Measurements from ENCODE around the gene ATXN7.

ATXN7 gene

GRCh38 chr3:64008487-64009351 is 145.1 kb downstream of the ATXN7 start:
- no peak for TF ChIP-seq CTCF (IDR thresholded peaks at IDR 0.05; ENCODE audit: insufficient read depth, low read length, missing control alignments)
- H3K4me3 ChIP-seq (ENCODE audit: low read depth, low read length), result no peak overlapping the region
- no peak for DNase-seq (ENCODE audit: low read depth, low spot score)
- ChIA-PET CTCF (interaction anchor here (1.0 to 5.2 kb wide), 7 partner anchors 11 to 659 kb away, joined by 3 to 30 read pairs (median 16); partner anchors contain the start of gene PSMD6), POLR2A (no interaction called here)

- POLR2A ChIA-PET, result no interaction called here
- H3K4me3 ChIP-seq (ENCODE audit: low read depth, low read length), result no peak overlapping the region
- DNase-seq (ENCODE audit: low read depth, low spot score), result no peak
- CTCF ChIA-PET, result interaction anchor here (1.1 to 5.2 kb wide), 6 partner anchors 11 to 660 kb away, joined by 3 to 30 read pairs (median 10); partner anchors contain the start of gene PSMD6
- TF ChIP-seq CTCF (IDR thresholded peaks at IDR 0.05; ENCODE audit: insufficient read depth, low read length, missing control alignments), result no peak
These were observed 145.9 kb downstream of the ATXN7 start for GRCh38 chr3:64009528-64009927.

GRCh38 chr3:64010199-64010598 is 146.5 kb downstream of the ATXN7 start:
- CTCF ChIA-PET, result interaction anchor here (1.1 to 5.2 kb wide), 6 partner anchors 11 to 660 kb away, joined by 3 to 30 read pairs (median 6); no protein-coding TSS in a partner anchor
- POLR2A ChIA-PET, result no interaction called here
- DNase-seq (ENCODE audit: low read depth, low spot score), result no peak
- no peak for TF ChIP-seq CTCF (IDR thresholded peaks at IDR 0.05; ENCODE audit: insufficient read depth, low read length, missing control alignments)
- no peak overlapping the region for H3K4me3 ChIP-seq (ENCODE audit: low read depth, low read length)

GRCh38 chr3:64011685-64012084 is 148.0 kb downstream of the ATXN7 start:
- no peak for TF ChIP-seq CTCF (IDR thresholded peaks at IDR 0.05; ENCODE audit: insufficient read depth, low read length, missing control alignments)
- no peak for DNase-seq (ENCODE audit: low read depth, low spot score)
- CTCF ChIA-PET, result interaction anchor here (2.8 to 5.2 kb wide), 3 partner anchors 12 to 473 kb away, joined by 19 to 30 read pairs (median 26); partner anchors contain the start of gene PSMD6
- no peak overlapping the region for H3K4me3 ChIP-seq (ENCODE audit: low read depth, low read length)
- POLR2A ChIA-PET, result no interaction called here

- no peak for TF ChIP-seq CTCF (IDR thresholded peaks at IDR 0.05; ENCODE audit: insufficient read depth, low read length, missing control alignments)
- ChIA-PET POLR2A (interaction anchor here (0.6 kb wide), 1 partner anchor 184 kb away, joined by 3 read pairs; no protein-coding TSS in a partner anchor), CTCF (interaction anchor here (0.8 to 2.2 kb wide), 3 partner anchors 55 to 467 kb away, joined by 3 to 7 read pairs (median 4); no protein-coding TSS in a partner anchor)
- no peak for DNase-seq (ENCODE audit: low read depth, low spot score)
- no peak overlapping the region for H3K4me3 ChIP-seq (ENCODE audit: low read depth, low read length)
These were observed 153.4 kb downstream of the ATXN7 start for GRCh38 chr3:64016941-64017620.

- TF ChIP-seq CTCF (IDR thresholded peaks at IDR 0.05; ENCODE audit: insufficient read depth, low read length, missing control alignments), result no peak
- CTCF ChIA-PET, result interaction anchor here (1.0 to 2.2 kb wide), 4 partner anchors 11 to 465 kb away, joined by 3 to 7 read pairs (median 5); no protein-coding TSS in a partner anchor
- POLR2A ChIA-PET, result no interaction called here
- DNase-seq (ENCODE audit: low read depth, low spot score), result no peak
- no peak overlapping the region for H3K4me3 ChIP-seq (ENCODE audit: low read depth, low read length)
These were observed 155.6 kb downstream of the ATXN7 start for GRCh38 chr3:64019271-64019670.

Data from AG04449 (cell line).